Measurements from ENCODE around the gene USP10.

DNA sequence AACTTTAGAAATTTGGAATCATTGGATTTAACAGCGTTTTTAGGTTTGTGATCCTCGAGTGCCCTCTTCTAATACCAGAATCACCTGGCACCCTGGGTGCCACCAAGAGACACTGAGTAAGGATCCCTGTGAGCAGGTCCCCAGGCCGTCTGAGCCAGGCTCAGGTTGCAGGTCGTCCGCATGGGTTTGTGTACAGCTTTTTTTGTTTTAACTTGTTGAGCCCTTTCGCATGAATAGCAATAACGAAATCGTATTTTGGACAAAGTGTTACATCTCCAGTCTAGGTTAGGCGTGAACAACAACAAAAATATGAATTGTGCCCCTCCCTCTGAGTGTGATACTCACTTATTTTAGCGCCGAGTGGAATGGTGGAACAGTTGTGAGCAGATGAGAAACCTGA is 10.9 kb downstream of the USP10 start:
- TF ChIP-seq, protein P1, sequence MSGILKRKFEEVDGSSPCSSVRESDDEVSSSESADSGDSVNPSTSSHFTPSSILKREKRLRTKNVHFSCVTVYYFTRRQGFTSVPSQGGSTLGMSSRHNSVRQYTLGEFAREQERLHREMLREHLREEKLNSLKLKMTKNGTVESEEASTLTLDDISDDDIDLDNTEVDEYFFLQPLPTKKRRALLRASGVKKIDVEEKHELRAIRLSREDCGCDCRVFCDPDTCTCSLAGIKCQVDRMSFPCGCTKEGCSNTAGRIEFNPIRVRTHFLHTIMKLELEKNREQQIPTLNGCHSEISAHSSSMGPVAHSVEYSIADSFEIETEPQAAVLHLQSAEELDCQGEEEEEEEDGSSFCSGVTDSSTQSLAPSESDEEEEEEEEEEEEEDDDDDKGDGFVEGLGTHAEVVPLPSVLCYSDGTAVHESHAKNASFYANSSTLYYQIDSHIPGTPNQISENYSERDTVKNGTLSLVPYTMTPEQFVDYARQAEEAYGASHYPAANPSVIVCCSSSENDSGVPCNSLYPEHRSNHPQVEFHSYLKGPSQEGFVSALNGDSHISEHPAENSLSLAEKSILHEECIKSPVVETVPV (CRISPR knock-in tag; IDR thresholded peaks at IDR 0.05), result no peak
- TF ChIP-seq ESRRG (CRISPR knock-in tag; IDR thresholded peaks at IDR 0.05) (no peak), ZFP3 (CRISPR knock-in tag; IDR thresholded peaks at IDR 0.05) (no peak), ZNF565 (CRISPR knock-in tag; conservative IDR thresholded peaks at IDR 0.05; ENCODE audit: low read depth) (no peak), ZNF70 (CRISPR knock-in tag; IDR thresholded peaks at IDR 0.05) (no peak), RARB (CRISPR knock-in tag; IDR thresholded peaks at IDR 0.05) (no peak), ZFP30 (CRISPR knock-in tag; IDR thresholded peaks at IDR 0.05) (no peak), ZNF8 (CRISPR knock-in tag; IDR thresholded peaks at IDR 0.05) (no peak), TOX (CRISPR knock-in tag; IDR thresholded peaks at IDR 0.05; ENCODE audit: borderline replicate concordance) (no peak), ARNTL (CRISPR knock-in tag; IDR thresholded peaks at IDR 0.05; ENCODE audit: borderline replicate concordance, low read depth) (no peak), GLIS3 (CRISPR knock-in tag; IDR thresholded peaks at IDR 0.05) (no peak)
- TF ChIP-seq, protein P2, sequence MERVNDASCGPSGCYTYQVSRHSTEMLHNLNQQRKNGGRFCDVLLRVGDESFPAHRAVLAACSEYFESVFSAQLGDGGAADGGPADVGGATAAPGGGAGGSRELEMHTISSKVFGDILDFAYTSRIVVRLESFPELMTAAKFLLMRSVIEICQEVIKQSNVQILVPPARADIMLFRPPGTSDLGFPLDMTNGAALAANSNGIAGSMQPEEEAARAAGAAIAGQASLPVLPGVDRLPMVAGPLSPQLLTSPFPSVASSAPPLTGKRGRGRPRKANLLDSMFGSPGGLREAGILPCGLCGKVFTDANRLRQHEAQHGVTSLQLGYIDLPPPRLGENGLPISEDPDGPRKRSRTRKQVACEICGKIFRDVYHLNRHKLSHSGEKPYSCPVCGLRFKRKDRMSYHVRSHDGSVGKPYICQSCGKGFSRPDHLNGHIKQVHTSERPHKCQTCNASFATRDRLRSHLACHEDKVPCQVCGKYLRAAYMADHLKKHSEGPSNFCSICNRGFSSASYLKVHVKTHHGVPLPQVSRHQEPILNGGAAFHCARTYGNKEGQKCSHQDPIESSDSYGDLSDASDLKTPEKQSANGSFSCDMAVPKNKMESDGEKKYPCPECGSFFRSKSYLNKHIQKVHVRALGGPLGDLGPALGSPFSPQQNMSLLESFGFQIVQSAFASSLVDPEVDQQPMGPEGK (CRISPR knock-in tag; IDR thresholded peaks at IDR 0.05; ENCODE audit: borderline replicate concordance), result no peak
- TF ChIP-seq, protein P3, sequence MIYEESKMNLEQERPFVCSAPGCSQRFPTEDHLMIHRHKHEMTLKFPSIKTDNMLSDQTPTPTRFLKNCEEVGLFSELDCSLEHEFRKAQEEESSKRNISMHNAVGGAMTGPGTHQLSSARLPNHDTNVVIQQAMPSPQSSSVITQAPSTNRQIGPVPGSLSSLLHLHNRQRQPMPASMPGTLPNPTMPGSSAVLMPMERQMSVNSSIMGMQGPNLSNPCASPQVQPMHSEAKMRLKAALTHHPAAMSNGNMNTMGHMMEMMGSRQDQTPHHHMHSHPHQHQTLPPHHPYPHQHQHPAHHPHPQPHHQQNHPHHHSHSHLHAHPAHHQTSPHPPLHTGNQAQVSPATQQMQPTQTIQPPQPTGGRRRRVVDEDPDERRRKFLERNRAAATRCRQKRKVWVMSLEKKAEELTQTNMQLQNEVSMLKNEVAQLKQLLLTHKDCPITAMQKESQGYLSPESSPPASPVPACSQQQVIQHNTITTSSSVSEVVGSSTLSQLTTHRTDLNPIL (CRISPR knock-in tag; IDR thresholded peaks at IDR 0.05; ENCODE audit: low read depth), result no peak

Data from SK-N-SH treated with all-trans-retinoic acid at 6 μM for 48 hours (cell line).